HG03066 (cell line): ENCODE results near the gene HID1.

Source experiments
- ATAC-seq: cut with Tn5 transposase; IDR thresholded peaks from one replicate; pipeline ENCODE4 v1.9.1; 2021; ENCODE audit warnings: low read depth; ENCODE audit not compliant: unreplicated experiment

HID1 gene

GRCh38 chr17:74951680-74952421 is 20.7 kb downstream of the HID1 start:
- ATAC-seq, result no peak

DNA sequence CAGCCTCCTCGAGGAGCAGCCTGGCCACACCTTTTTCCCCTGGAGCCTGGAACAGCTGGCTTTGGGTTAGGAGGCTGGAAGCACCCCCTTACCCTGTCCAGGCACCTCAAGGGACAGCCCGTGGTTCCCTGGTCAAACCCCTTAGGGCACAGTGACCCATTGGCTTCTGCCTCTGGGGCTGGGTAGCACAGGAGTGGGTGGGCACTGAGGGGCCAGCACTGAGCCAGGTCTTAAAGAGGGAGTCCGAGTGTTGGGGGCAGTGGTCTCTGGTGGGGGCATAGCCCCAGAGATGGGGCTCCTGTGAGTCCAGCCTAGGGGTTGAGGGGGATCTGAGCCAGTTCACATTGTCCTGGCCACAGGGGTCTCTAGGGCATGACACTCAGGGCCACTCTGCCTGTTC is 21.5 kb downstream of the HID1 start:
- no peak for ATAC-seq

- no peak for ATAC-seq
Measured at GRCh38 chr17:74950207-74950606, 22.4 kb downstream of the HID1 start.

GRCh38 chr17:74949455-74950115 is 23.0 kb downstream of the HID1 start:
- no peak for ATAC-seq

- no peak for ATAC-seq
Measured at GRCh38 chr17:74947041-74947754, 25.4 kb downstream of the HID1 start.

DNA sequence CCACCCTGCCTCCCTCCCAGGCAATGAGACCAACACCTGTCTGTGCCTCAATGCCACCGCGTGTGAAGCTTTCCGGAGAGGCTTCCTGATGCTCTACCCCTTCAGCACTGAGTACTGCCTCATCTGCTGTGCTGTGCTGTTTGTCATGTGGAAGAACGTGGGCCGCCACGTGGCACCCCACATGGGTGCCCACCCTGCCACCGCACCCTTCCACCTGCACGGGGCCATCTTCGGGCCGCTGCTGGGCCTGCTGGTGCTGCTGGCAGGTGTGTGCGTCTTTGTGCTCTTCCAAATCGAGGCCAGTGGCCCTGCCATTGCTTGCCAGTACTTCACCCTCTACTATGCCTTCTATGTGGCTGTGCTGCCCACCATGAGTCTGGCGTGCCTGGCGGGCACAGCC is 25.9 kb downstream of the HID1 start:
- ATAC-seq, result no peak

GRCh38 chr17:74945543-74945942 is 27.0 kb downstream of the HID1 start:
- no peak for ATAC-seq

DNA sequence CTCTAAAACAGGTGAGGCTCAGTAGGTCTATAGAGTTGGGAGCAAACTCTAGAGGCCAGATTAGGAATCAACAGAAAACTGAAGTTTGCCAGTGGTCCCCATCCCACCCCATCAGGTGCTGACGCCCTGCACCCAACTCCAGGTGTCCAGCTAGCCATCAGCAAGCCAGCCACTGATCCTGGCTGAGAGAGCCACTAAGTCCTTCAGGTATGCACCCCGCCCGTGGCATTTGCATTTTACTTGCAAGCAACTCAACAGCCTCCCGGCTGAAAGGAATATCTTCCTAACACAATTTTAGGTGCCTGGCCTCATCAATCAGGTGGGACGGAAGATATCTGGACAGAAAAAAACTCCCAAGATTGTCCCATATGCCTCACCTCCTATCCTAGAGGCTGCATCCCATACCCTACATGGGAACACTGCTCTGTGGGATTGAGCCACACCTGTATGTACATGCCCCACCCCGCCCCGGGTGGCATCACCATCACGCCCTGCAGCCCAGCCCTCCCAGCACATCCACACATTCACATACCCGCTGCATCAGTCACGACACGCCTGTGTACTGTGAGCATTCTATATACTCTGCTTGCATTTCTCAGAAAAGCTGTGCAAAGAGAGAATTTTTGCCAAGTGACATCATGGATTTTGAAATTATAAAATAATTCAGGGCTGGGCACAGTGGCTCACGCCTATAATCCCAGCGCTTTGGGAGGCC is 28.6 kb downstream of the HID1 start:
- ATAC-seq, result no peak

DNA sequence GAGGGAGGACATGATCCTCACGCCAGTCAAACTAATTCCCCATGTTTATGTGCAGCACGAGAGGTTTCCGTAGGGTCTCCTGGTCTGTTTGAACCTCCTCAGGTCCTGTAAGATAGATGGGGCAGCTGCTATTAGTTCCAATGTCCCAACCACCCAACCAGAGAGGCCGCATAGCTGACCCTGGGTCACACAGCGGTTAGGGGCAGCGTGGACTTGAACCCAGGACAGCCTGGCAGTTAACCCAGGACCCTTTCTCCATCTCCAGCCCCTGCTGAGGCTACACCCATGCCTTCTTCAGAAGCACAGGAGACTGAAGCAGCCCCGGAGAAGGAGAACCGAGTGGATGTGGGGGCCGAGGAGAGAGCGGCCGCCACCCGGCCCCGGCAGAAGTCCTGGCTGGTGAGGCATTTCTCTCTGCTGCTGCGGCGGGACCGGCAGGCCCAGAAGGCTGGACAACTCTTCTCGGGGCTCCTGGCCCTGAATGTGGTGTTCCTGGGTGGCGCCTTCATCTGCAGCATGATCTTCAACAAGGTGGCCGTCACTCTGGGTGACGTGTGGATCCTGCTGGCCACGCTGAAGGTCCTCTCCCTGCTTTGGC is 31.3 kb downstream of the HID1 start:
- no peak for ATAC-seq

GRCh38 chr17:74939534-74939933 is 33.0 kb downstream of the HID1 start:
- ATAC-seq, result no peak

- no peak for ATAC-seq
Measured at GRCh38 chr17:74938194-74938950, 34.2 kb downstream of the HID1 start.

DNA sequence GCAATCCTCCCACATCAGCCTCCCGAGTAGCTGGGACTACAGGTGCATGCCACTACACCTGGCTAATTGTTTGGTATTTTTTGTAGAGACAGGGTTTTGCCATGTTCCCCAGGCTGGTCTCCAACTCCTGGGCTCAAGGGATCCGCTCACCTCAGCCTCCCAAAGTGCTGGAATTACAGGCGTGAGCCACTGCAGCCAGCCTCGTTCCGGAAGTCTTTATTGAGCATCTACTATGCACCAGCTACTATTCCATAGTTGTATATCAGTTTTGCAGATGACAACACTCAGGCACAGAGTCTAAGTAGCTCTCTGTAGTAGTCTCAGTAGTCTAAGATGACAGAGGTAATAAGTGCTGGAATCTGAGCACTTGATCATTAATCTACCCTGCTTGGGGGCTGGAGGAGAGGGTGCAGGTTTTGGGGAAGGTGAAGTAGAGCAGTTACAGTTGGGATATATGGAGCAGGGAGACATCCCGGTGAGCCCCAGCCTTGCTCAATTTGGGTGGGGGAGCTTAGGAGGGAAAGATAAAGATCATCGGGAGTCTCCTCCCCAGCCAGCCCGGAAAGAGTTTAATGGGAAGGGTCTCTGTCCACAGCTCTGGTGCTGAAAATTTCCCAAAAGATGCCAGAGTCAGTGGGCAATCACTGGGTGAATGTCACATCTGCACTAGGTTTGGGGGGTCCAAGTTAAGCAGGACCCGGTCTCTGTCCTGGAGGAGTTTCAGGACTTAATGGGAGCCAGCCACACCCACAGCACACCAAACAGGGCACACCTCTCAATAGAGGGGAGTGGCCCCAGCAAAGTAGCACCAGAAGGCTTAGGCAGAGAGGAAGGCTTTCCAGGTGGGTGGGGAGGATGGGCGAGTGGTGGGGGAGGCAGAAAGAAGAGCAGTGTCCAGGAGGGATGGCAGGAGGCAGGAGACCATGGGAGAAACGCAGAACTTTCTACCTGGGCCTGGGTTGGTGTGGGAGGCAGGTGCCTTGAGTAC is 35.2 kb downstream of the HID1 start:
- no peak for ATAC-seq

GRCh38 chr17:74936470-74936799 is 36.1 kb downstream of the HID1 start:
- ATAC-seq, result no peak

DNA sequence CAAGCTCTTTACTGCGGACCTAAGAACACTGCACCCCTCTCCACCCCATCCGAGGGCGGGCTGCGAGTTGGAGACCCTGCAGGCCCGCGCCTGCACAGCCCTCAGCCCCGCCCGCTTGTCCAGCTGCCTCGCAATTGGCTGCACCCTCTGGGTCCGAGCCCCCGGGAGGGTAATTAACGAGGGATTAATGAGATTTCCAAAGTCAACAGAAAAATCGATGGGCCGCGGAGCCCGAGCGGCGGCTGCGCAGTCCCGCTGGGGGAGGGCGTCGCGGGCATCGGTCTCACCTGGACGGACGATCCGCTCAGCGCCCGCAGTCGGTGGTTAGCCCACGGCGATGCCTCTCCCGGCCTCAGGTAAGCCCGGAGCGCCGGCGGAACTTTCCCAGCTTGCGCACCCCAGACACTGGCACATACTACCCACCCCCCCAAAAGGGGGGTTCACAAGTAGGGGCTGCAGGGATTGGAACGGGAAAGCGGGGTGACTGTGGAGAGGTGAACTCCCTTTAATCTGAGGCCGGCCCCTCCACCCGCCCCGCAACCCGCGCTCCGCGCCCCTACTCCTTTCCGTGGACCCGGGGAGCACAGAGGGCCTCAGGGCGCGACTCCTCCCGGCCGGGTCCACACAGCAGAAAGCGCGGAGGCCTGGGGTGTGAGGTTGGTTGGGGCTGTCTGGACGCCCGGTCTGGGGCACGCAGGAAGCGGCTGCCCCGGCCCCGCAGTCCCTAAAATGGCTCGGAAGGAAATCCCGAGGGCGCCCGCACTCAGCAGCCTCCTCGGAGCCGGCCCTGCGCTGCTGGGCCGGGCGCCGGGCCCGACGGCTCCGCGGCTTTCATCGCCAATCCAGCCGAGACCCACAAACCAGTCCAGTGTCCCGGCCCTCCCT is 36.7 kb downstream of the HID1 start, which contains the start of gene OTOP3:
Gene OTOP3, plus strand, starts transcription at position 314 of the 885 bp plus-strand sequence. Its CDS starts 24 bp downstream, at position 338.
- ATAC-seq, result no peak

DNA sequence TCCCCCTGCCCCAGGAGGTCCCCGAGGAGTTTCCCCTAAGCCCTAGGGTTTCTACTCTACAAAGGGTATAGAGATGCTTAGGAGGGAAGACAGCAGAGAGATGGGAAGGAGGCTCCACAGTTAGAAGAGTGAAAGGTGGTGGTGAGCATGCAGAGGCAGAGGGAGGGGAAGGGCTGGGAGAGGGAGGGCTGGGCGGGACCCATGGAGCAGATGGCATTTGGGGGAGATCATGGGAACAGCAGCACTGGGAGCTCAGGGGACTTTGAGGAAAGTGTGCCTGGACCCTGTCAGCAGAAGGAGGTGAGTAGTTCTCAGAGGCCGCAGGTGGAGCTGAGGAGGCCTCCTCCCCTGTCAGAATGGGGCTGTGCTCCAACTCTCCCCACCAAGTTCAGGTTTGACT is 37.5 kb downstream of the HID1 start:
- ATAC-seq, result no peak

GRCh38 chr17:74930535-74931036 is 42.0 kb downstream of the HID1 start:
- no peak for ATAC-seq

DNA sequence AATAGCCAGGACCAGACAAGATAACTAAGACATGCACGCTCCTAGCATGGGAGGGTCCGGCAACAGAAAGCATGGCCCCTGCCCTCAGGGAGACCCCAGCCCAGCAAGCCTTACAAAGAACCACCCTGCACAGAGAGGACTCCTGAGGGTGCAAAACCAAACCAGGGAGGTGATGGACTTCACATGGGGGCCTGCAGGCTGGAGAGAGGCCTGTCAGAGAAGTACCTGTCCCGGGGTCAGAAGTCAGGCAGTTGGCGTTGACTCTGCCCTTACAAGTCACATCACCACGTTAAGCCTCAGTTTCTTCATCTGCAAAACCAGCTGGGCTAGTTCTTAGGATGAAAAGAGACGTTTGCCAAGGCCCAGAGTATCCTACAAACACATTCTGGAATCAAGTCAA is 43.8 kb downstream of the HID1 start:
- no peak for ATAC-seq

DNA sequence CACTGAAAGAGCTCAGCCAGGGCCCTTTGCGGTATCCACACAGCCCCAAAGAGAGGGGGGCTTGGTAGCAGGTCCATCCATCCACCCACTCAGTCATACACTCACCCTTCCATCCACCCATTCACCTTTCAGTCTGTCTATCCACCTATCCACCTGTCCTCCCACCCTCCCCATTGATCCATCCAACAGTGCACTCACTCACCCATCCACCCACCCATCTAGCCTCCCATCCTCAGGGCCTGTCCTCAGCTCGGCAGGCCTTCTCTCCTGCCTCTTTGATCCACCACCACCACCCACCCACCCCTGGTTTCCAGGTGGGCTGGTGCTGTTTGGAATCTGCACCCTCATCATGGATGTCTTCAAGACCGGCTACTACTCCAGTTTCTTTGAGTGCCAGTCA is 47.3 kb downstream of the HID1 start:
- ATAC-seq, result no peak
